Neutrophil (primary cell): ENCODE measurements around the gene LYPLA2.

Source experiments
- H3K27ac ChIP-seq: fragments of 200-600 bp; sonication (generic); 2 replicates; pipeline ENCODE4 v1.5.1; 2016; ENCODE audit warnings: mild to moderate bottlenecking, moderate library complexity
- H3K27me3 ChIP-seq: fragments of 200-600 bp; sonication (generic); 2 replicates; pipeline ENCODE4 v1.6.0; 2016; ENCODE audit warnings: mild to moderate bottlenecking
- H3K36me3 ChIP-seq: fragments of 200-600 bp; sonication (generic); 2 replicates; pipeline ENCODE4 v1.5.1; 2017
- H3K4me1 ChIP-seq, 2 experiments: fragments of 200-600 bp in 1 of 2; sonication (generic) in 1 of 2; 1 replicate in 1 of 2; 2 replicates in 1 of 2; pipeline versions ENCODE4 v1.5.1 to v1.6.1; 2013 to 2016; ENCODE audit warnings: low read depth in 1 of 2, low read length in 1 of 2, mild to moderate bottlenecking in 1 of 2, moderate library complexity in 1 of 2; ENCODE audit not compliant: control insufficient read depth in 1 of 2, insufficient read depth in 1 of 2
- H3K4me3 ChIP-seq, 2 experiments: fragments of 200-600 bp in 1 of 2; sonication (generic) in 1 of 2; 1 replicate in 1 of 2; 2 replicates in 1 of 2; pipeline ENCODE4 v1.5.1; 2013 to 2016; ENCODE audit warnings: low read depth in 1 of 2, low read length in 1 of 2, mild to moderate bottlenecking in 1 of 2, moderate library complexity in 1 of 2
- H3K9me3 ChIP-seq: fragments of 200-600 bp; sonication (generic); 2 replicates; pipeline ENCODE4 v1.5.1; 2016
- CTCF ChIP-seq: fragments of 200-600 bp; sonication (generic); IDR thresholded peaks from 2 replicates; pipeline ENCODE4 v1.5.1; 2016; ENCODE audit warnings: antibody characterized with exemption

The LYPLA2 gene

GRCh38 chr1:23790696-23791515 lies at the start of gene LYPLA2:
LYPLA2 (plus strand) TSS chr1:23791145; CDS start chr1:23792683, 1,538 bp downstream.
- Histone ChIP-seq H3K27ac (peak within 1 kb of the TSS; percentile 85), H3K4me1 (peaks cover 20 to 24% of the 10 kb centered on the region in 2 experiments), H3K27me3 (no peaks in the 10 kb centered on the region), H3K9me3 (no peaks in the 10 kb centered on the region), H3K4me3 (peak within 1 kb of the TSS; percentile 72 to 95), H3K36me3 (peaks cover 51% of the 10 kb centered on the region)
- TF ChIP-seq CTCF: peak; percentile 22

GRCh38 chr1:23741609-23742008 lies 49.3 kb upstream of the LYPLA2 start:
- no peaks in the 10 kb centered on the region for H3K9me3 ChIP-seq
- no peak for TF ChIP-seq CTCF
- no peaks in the 10 kb centered on the region for H3K27me3 ChIP-seq
- H3K36me3 ChIP-seq: no peaks in the 10 kb centered on the region
- H3K4me3 ChIP-seq: no peak overlapping the region
- no peak overlapping the region for H3K27ac ChIP-seq
- peaks cover 14 to 22% of the 10 kb centered on the region in 2 experiments for H3K4me1 ChIP-seq

- peak overlapping the region; percentile 87 for H3K4me3 ChIP-seq
- no peaks in the 10 kb centered on the region for H3K9me3 ChIP-seq
- H3K27me3 ChIP-seq: no peaks in the 10 kb centered on the region
- peak overlapping the region; percentile 85 for H3K27ac ChIP-seq
- H3K4me1 ChIP-seq: peaks cover 14 to 22% of the 10 kb centered on the region in 2 experiments
- H3K36me3 ChIP-seq: peaks cover 6% of the 10 kb centered on the region
- no peak for TF ChIP-seq CTCF
Observed at GRCh38 chr1:23742670-23743286, 48.2 kb upstream of the LYPLA2 start.

- H3K4me3 ChIP-seq: peak within 1 kb of the TSS; percentile 87
- H3K9me3 ChIP-seq: no peaks in the 10 kb centered on the region
- peak within 1 kb of the TSS; percentile 85 for H3K27ac ChIP-seq
- H3K4me1 ChIP-seq: peaks cover 14 to 22% of the 10 kb centered on the region in 2 experiments
- no peak for TF ChIP-seq CTCF
- no peaks in the 10 kb centered on the region for H3K27me3 ChIP-seq
- peaks cover 6% of the 10 kb centered on the region for H3K36me3 ChIP-seq
Observed at GRCh38 chr1:23743287-23744152, 47.4 kb upstream of the LYPLA2 start, which contains the start of gene ELOA. ELOA (plus strand) TSS chr1:23743471; CDS start chr1:23743504, 33 bp downstream.

- no peak overlapping the region for H3K4me3 ChIP-seq
- no peaks in the 10 kb centered on the region for H3K27me3 ChIP-seq
- H3K36me3 ChIP-seq: peaks cover 14% of the 10 kb centered on the region
- TF ChIP-seq CTCF: no peak
- peaks cover 14 to 22% of the 10 kb centered on the region in 2 experiments for H3K4me1 ChIP-seq
- no peaks in the 10 kb centered on the region for H3K9me3 ChIP-seq
- no peak overlapping the region for H3K27ac ChIP-seq
Observed at GRCh38 chr1:23745515-23745914, 45.4 kb upstream of the LYPLA2 start.
